Activated naive CD4-positive, alpha-beta T cell treated with anti-CD3 and anti-CD28 coated beads, Interleukin-2, amount 50 U/mL, for 72 hours (primary cell): Measurements from ENCODE around the gene TMEM145. TPM values are rescaled to one million over a fixed set of nuclear protein-coding genes. Genes with fewer than 3 reads are reported as not detected.
A peak's percentile ranks its signal among the peaks of the same experiment; 100 is the strongest.

ENCODE experiments used
- ATAC-seq, 2 donors: fragments of 150-1000 bp; cut with Tn5 transposase; 2 replicates each; pipeline ENCODE4 v1.10.0; 2021; ENCODE audit warnings: mild to moderate bottlenecking in 2 of 2, moderate library complexity in 2 of 2
- DNase-seq, 2 donors: peaks; one replicate each; pipeline ENCODE4 v3.0.0; 2021 to 2022; ENCODE audit warnings: low spot score in 2 of 2
- H3K27ac Mint-ChIP-seq, 2 donors: one replicate each; pipeline ENCODE4 v1.8.0; 2022; ENCODE audit warnings: mild to moderate bottlenecking in 2 of 2, mixed read lengths in 2 of 2
- H3K36me3 Mint-ChIP-seq, 2 donors: one replicate each; pipeline ENCODE4 v1.8.0; 2022; ENCODE audit warnings: mixed read lengths in 2 of 2
- H3K9me3 Mint-ChIP-seq, 2 donors: one replicate each; pipeline ENCODE4 v1.8.0; 2022; ENCODE audit warnings: mixed read lengths in 2 of 2
- total RNA-seq, 2 donors: library from RNA; stranded (reverse); gene quantifications; one replicate each; pipeline ENCODE4 v1.2.3, GENCODE V29; 2022

TMEM145 gene
- total RNA-seq, 2 donors from 2014 or later = 0.16 to 1.8 TPM

DNA sequence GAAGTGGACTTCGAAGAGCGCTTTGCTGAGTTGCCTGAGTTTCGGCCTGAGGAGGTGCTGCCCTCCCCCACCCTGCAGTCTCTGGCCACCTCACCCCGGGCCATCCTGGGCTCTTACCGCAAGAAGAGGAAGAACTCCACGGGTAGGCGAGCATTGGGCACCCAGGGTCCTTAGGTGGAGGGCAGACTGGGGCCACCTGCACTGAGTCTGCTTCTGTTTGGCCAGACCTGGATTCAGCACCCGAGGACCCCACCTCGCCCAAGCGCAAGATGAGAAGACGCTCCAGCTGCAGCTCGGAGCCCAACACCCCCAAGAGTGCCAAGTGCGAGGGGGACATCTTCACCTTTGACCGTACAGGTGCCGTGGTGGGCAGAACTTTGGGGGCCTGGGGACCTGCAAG is 19.2 kb upstream of the TMEM145 start:
- no peak for ATAC-seq
- peaks cover 0 to 5% of the 10 kb centered on the region in 2 donors for H3K36me3 Mint-ChIP-seq
- no peak overlapping the region for H3K27ac Mint-ChIP-seq
- no peak for DNase-seq
- H3K9me3 Mint-ChIP-seq = no peaks in the 10 kb centered on the region

DNA sequence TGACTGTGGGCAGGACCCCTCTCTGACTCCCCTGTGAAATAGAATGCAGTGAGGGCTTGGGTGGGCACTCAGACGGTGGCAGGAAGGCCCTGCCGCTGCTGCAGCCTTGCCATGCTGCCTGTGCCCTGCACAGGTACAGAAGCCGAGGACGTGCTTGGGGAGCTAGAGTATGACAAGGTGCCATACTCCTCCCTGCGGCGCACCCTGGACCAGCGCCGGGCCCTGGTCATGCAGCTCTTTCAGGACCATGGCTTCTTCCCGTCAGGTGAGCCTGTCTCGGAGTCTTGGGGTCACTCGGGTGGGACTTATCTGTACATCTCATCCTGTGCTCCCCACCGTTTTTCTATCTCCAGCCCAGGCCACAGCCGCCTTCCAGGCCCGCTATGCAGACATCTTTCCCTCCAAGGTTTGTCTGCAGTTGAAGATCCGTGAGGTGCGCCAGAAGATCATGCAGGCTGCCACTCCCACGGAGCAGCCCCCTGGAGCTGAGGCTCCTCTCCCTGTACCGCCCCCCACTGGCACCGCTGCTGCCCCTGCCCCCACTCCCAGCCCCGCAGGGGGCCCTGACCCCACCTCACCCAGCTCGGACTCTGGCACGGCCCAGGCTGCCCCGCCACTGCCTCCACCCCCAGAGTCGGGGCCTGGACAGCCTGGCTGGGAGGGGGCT is 18.5 kb upstream of the TMEM145 start:
- H3K36me3 Mint-ChIP-seq = peaks cover 0 to 5% of the 10 kb centered on the region in 2 donors

DNA sequence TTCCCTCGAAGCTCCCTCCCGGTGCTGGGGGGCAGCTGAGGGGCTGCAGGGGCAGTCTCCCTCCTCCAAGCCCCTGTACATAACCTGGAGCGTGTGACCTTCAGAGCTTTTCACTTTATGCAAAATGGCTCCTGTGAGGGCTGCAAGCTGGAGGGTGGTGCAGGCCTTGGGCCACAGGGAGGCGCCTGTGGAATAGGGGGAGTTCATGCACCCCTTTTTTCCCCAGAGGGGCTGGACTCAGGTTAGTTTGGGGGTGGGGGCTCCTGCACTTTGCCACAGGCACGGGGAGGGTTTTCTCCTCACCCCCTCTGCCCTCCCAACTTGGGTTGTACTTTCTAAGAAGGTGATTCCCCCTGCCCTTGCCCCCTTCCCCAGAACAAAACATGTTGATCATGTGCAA is 17.8 kb upstream of the TMEM145 start:
- no peak for ATAC-seq
- Mint-ChIP-seq H3K36me3 (peaks cover 0 to 5% of the 10 kb centered on the region in 2 donors), H3K9me3 (no peaks in the 10 kb centered on the region), H3K27ac (no peak overlapping the region)
- DNase-seq = no peak

More for the DNA sequence above, 18.5 kb upstream of the TMEM145 start:
- Mint-ChIP-seq H3K9me3 (no peaks in the 10 kb centered on the region), H3K27ac (no peak overlapping the region)
- ATAC-seq = no peak
- DNase-seq = no peak

DNA sequence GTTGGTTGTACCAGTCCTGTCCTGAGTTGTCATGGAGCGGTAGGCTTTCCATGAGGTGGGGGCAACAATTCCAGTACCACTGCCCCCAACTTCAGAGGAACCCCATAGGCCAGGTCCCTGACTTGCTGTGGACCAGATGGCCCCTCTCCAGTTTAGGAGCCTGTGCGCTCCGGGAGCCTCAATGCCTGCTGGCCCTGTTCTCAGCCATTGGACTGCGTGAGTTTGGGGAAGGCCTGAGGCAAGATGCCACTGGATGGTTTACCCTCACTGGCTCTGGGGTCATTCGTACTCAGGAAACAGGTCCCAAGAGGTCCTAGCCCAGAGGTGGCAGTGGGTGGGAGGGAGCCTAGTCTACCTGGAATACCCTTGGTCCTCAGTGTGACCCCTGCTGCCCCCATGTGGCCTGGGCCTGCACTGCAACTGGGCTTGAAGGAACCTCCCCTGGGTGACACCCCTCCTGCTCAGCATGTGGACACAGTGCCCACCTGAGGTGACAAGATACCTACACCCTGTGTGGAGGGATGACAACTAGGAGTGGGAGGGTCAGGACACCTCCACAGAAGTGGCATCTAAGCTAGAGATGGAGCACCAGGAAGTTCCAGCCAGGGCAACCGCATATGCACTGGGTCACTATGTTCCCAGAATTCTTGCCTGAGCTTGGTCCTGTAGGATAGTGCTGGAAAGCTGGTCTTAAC is 17.1 kb upstream of the TMEM145 start:
- ATAC-seq = peak; percentile 78 to 82
- peaks cover 0 to 5% of the 10 kb centered on the region in 2 donors for H3K36me3 Mint-ChIP-seq
- peak; percentile 83 to 97 for DNase-seq

DNA sequence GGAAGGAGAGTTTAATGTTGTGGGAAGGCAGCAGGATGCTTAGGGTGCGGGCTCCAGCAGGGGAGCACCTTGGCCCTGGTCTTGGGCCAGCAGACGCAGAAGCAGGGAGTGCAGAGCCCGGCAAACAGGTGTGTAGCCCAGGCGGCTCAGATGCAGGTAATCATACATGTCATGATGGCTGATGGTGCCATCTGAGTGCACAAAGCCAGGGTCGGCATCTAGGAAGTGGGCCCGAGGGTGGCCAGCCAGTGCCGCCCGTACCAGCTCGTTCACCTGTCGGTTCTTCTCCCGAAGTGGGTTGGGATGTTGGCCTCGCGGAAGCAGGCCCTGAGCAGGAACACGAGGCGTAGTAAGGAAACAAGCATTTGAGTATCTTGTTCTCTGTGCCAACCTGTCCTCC is 16.1 kb upstream of the TMEM145 start:
- Mint-ChIP-seq H3K27ac (peak overlapping the region; percentile 26 to 94), H3K36me3 (peaks cover 5% of the 10 kb centered on the region in 2 donors), H3K9me3 (no peaks in the 10 kb centered on the region)
- DNase-seq (no peak), ATAC-seq (no peak)

More for the DNA sequence above, 17.1 kb upstream of the TMEM145 start:
- Mint-ChIP-seq H3K27ac (peak overlapping the region in 1 of 2 donors; percentile 26), H3K9me3 (no peaks in the 10 kb centered on the region)

DNA sequence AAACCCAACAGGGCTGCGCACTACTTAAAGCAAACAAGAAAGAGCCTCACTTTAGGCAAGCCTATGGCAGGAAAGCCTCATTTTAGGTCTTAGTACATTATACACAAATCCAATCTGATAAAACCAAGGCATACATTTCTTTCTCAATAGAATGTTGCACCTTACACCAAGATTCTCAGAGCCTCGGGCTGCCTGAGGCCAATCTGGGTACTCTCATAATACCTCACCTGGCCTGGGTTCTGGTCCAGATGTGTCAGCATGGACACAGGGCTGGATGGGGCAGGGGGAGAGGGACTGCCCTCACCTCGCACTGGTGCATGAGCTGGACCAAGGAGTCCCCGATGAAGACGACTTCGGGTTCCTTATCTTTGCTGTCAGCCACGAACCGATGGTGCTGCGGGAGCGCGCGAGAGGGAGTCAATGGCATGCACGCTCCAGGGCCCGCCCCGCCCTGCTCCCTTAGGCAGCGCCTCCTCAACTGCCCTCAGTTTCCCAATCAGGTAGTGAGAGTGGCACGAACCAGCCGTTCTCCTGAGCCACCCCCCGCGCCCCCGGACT is 11.4 kb upstream of the TMEM145 start, which contains the start of gene PRR19:
PRR19 (plus strand) TSS at position 487 of the 558 bp plus-strand sequence. CDS start 7,453 bp downstream, outside the sequence.
- no peak for DNase-seq
- Mint-ChIP-seq H3K36me3 (peaks cover 0 to 8% of the 10 kb centered on the region in 2 donors), H3K27ac (peak within 1 kb of the TSS; percentile 68 to 90), H3K9me3 (no peaks in the 10 kb centered on the region)
- ATAC-seq = peak; percentile 37 to 53

DNA sequence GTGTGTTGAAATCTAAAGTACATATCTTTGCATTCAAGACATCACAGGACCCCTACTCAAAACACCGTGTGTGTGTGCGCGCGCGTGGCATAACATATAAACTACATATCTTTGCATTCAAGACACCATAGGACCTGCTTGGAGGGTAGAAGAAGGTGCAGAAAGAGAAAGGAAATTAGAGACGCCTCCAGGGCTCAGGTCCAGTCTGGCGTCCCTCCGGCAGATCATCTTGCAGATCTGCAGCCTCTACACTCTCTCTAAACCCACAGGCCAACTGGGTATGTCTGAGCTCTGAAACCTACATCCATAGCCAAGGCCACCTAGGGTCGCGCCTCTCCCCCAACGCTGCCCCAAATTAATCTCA is 10.0 kb upstream of the TMEM145 start:
- Mint-ChIP-seq H3K36me3 (peaks cover 0 to 8% of the 10 kb centered on the region in 2 donors), H3K27ac (peak overlapping the region; percentile 37 to 90), H3K9me3 (no peaks in the 10 kb centered on the region)
- DNase-seq (no peak), ATAC-seq (no peak)

DNA sequence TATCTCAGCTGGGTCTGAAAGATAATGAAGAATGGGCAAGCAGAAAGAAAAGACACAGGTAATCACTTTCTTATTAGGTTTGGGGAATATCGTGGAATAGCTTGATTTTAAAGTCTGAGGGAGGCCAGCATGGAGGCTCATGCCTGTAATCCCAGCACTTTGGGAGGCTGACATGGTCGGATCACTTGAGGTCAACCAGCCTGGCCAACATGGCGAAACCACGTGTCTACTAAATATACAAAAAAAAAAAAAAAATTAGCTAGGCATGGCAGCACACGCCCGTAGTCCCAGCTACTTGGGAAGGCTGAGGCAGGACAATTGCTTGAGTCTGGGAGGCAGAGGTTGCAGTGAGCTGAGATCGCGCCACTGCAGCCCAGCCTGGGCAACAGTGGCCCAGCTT is 9.2 kb upstream of the TMEM145 start:
- Mint-ChIP-seq H3K27ac (peak overlapping the region; percentile 50 to 90), H3K9me3 (no peaks in the 10 kb centered on the region), H3K36me3 (peaks cover 0 to 8% of the 10 kb centered on the region in 2 donors)
- no peak for DNase-seq
- ATAC-seq = no peak

DNA sequence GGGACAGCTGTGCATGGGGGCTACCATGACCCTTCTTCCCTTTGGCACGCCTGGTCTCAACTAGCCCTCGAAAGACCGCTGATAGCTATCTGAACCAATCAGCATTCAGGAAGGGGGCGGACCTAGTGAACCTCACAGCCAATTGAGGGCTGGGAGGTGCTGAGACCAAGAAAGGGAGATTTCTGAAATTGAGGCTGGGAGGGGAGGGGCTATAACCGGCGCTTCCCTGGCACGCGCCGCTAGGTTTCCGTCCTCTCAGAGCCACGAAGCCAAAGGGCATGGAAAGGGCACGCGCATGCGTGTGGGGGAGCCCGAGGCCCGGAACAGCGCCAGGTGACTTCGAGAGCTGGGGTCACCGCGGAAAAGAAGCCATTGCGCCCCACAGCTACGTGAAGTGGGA is 6.5 kb upstream of the TMEM145 start:
- ATAC-seq (no peak), DNase-seq (no peak)
- no peak overlapping the region for H3K27ac Mint-ChIP-seq
- peaks cover 0 to 7% of the 10 kb centered on the region in 2 donors for H3K36me3 Mint-ChIP-seq
- H3K9me3 Mint-ChIP-seq = no peaks in the 10 kb centered on the region

DNA sequence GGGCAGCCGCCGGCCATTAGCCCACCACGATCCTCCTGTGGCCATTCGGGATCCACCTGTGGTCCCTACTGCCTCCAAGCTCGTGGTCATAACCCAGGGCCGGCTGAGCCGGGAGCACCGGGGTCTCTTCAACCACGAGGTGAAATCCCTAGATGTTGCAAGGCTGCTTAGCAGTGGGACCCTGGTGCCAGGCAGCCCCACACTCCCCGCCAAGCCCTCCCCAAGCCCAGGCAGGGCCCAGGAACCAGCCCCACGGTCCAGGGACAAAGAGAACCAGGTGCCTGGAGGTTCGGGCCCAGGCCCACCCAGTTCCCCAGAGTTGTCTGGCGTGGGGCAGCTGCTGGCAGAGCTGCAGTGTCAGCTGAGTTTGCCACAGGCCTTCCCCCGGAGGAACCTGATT is 3.4 kb upstream of the TMEM145 start:
- Mint-ChIP-seq H3K36me3 (no peaks in the 10 kb centered on the region), H3K9me3 (no peaks in the 10 kb centered on the region), H3K27ac (no peak overlapping the region)
- DNase-seq = no peak
- no peak for ATAC-seq

DNA sequence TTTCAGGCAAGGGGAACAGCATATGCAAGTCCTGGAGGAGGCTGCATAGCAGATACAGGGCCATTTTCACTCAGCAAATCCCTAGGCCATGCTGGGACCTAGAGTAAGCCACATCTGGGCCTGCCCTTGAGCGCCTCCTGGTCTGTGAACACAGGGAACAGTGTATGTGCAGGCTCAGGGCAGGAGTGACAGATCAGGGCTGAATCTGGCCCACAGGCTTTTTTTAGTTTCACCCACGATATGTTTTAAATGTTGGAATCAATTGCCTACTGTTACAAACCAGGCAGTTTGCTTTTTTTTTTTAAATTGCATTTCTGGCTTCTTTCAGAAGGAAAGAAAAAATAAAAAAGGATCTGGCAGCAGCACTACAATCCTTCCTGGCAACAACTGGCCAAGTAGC is 1.5 kb upstream of the TMEM145 start:
- Mint-ChIP-seq H3K9me3 (no peaks in the 10 kb centered on the region), H3K27ac (no peak overlapping the region), H3K36me3 (no peaks in the 10 kb centered on the region)
- ATAC-seq = no peak
- DNase-seq = no peak

DNA sequence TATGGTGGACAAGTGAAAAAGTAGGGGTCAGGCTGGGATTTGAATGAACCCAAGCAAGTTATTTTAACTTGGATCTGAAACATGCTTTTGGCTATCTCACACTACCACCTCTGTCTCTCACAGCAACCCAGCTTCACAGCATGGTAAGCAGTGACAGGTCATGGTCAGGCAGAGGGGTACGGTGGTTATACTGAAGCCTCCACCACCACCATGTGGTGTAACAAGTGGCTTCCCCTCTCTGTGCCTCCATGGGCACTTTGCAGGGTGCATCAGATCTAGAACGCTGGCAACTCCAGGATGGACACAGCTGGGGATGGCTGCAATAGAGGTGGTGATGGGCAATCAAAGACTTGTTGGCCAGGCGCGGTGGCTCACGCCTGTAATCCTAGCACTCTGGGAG is 739 bp upstream of the TMEM145 start:
- Mint-ChIP-seq H3K36me3 (no peaks in the 10 kb centered on the region), H3K9me3 (no peaks in the 10 kb centered on the region), H3K27ac (no peak overlapping the region)
- ATAC-seq (no peak), DNase-seq (no peak)

DNA sequence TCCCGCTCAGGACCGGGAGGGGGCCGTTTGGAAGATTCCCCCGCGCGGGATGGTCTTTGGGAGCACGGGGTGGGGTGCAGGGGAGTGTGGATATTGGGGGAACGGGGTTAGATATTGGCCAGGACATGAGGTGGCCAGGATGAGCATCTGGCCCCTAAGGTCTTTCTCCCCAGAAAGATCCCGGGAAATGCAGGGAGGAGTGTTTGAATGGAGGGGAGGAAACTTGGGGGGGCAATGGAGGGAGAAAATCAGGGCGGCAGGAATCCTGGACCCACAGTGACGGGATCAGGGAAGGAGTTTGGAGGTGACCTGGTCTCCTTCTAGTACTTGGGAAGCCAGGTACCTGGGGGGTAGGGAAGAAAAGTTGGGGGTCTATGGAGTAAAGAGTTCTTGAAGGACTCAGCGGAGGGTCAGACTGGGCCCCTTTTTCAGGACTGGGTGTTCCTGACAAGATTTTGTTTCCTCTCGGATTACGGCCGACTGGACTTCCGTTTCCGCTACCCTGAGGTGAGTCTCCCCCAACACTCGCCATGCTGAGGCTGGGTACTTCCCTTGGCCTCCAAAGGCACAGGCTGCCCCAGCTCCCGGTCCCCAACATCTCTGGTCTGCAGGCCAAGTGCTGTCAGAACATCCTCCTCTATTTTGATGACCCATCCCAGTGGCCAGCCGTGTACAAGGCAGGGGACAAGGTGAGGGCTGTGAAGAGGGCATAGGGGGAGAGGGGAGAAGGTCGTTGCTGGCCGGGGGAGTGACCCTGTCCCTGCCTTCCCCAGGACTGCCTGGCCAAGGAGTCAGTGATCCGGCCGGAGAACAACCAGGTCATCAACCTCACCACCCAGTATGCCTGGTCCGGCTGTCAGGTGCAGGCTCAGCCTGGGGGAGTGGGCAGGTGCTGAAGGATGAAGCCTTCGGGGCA is 989 bp downstream of the TMEM145 start:
- H3K36me3 Mint-ChIP-seq = no peaks in the 10 kb centered on the region
- H3K27ac Mint-ChIP-seq = no peak overlapping the region
- DNase-seq = no peak
- ATAC-seq = no peak
- H3K9me3 Mint-ChIP-seq = no peaks in the 10 kb centered on the region

DNA sequence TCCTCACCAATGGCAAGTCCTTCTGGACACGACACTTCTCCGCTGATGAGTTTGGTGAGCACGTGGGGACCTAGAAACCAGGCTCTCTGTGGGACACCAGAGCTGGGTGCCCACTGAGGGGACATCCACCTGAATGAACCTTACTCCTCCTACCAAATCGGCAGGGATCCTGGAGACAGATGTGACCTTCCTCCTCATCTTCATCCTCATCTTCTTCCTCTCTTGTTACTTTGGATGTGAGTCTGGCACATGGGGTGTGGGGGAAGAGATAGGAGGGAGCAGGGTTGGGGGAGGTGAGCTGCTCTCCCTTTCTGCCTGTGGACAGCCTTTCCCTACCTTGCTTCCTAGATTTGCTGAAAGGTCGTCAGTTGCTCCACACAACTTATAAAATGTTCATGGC is 1.9 kb downstream of the TMEM145 start:
- DNase-seq = no peak
- Mint-ChIP-seq H3K27ac (no peak overlapping the region), H3K9me3 (no peaks in the 10 kb centered on the region), H3K36me3 (no peaks in the 10 kb centered on the region)
- no peak for ATAC-seq

DNA sequence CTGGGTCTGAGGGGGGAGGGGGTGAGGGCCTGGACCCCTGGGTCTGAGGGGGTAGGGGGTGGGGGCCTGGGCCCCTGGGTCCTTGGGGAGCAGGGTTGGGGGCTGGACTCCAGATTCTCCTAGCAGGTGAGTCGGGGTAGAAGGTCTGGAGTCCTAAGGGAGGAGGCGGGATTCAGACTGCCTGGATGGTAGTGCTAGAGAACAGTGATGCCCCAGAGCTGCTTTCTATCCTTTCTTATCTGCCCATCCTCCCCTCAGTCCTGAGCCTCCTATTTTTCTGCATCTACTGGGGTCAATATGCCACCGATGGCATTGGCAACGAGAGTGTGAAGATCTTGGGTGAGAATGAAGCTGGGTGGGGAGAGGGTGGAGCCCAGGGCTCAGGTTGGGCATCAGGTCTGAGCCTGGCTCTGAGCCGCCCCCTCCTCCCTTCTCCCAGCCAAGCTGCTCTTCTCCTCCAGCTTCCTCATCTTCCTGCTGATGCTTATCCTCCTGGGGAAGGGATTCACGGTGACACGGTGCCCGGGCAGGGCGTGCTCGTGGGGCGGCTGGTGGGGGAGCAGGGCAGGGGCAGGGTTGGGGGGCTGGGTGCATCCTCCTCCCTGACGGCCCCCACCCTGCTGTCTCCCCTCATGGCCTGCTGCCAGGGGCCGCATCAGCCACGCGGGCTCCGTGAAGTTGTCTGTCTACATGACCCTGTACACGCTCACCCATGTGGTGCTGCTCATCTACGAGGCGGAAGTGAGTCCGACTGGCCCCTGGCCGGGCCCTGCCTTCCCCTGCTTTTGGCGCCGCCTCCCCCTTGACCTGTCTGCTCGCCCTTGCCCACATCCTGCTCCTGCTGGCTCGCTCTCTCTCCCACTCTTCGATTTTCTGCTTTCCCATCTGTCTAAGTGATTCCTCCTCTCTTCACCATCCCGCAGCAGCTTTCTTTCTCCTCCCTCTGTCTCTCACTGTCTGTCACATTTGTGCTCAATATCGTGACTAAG is 3.4 kb downstream of the TMEM145 start:
- no peaks in the 10 kb centered on the region for H3K9me3 Mint-ChIP-seq
- peak overlapping the region in 1 of 2 donors; percentile 4 for H3K27ac Mint-ChIP-seq
- H3K36me3 Mint-ChIP-seq = no peaks in the 10 kb centered on the region
- ATAC-seq (peak in 1 of 2 donors; percentile 73), DNase-seq (no peak)

DNA sequence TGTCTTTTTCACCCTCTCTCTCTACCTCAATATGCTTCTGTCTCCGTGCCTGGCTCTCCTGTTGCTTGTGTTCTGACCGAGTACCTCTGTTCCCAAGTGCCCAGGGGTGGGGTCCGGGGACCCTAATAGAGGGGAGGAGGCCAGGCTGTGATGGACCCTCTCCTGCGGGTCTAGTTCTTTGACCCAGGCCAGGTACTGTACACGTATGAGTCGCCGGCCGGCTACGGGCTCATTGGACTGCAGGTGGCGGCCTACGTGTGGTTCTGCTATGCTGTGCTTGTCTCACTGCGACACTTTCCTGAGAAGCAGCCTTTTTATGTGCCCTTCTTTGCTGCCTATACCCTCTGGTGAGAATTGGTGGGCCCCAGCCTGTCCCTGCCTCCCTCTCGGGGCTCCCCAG is 4.4 kb downstream of the TMEM145 start:
- Mint-ChIP-seq H3K9me3 (no peaks in the 10 kb centered on the region), H3K27ac (peak overlapping the region in 1 of 2 donors; percentile 4), H3K36me3 (no peaks in the 10 kb centered on the region)
- DNase-seq (no peak), ATAC-seq (no peak)
